MM.1S (cell line): Measurements from ENCODE around the gene FALEC.

Experiments used
- CTCF ChIP-seq: fragments of 300-600 bp; sonication (generic); IDR thresholded peaks from 2 replicates; pipeline ENCODE4 v1.5.1; 2016; ENCODE audit warnings: antibody characterized with exemption, low read length, mixed read lengths
- EZH2 ChIP-seq: fragments of 300-600 bp; sonication (generic); optimal IDR thresholded peaks from 2 replicates; pipeline ENCODE3; 2017; ENCODE audit warnings: low read depth, mild to moderate bottlenecking, antibody characterized with exemption, low read length, mixed read lengths
- EZH2phosphoT487 ChIP-seq: fragments of 300-600 bp; sonication (generic); IDR thresholded peaks from 2 replicates; pipeline ENCODE4 v1.6.1; 2018; ENCODE audit warnings: antibody characterized with exemption, low read length

GRCh38 chr1:150560011-150560438 is 44.5 kb downstream of the FALEC start:
- TF ChIP-seq CTCF: peak; percentile 100
- no peak for TF ChIP-seq EZH2
- TF ChIP-seq EZH2phosphoT487: no peak
